Stimulated activated memory B cell treated with anti-CD40 and anti-IgM and Interleukin-4, amounts not matched to agents 10 μg/mL and 1 μg/mL and 100 μg/mL, for 72 hours (primary cell): Measurements from ENCODE around the gene TNFSF4.
A peak's percentile ranks its signal among the peaks of the same experiment; 100 is the strongest.

ENCODE experiments used
- ATAC-seq: fragments of 150-1000 bp; cut with Tn5 transposase; 2 replicates; pipeline ENCODE4 v1.10.0; 2021
- H3K27ac Mint-ChIP-seq: one replicate; pipeline ENCODE4 v1.8.0; 2022; ENCODE audit warnings: mild to moderate bottlenecking, mixed read lengths
- H3K27me3 Mint-ChIP-seq: one replicate; pipeline ENCODE4 v1.8.0; 2022; ENCODE audit warnings: mixed read lengths
- H3K36me3 Mint-ChIP-seq: one replicate; pipeline ENCODE4 v1.8.0; 2022; ENCODE audit warnings: mixed read lengths
- H3K4me1 Mint-ChIP-seq: one replicate; pipeline ENCODE4 v1.8.0; 2022; ENCODE audit warnings: mixed read lengths
- H3K4me3 Mint-ChIP-seq: one replicate; pipeline ENCODE4 v1.8.0; 2022; ENCODE audit warnings: mild to moderate bottlenecking, moderate library complexity, mixed read lengths
- H3K9me3 Mint-ChIP-seq: one replicate; pipeline ENCODE4 v1.8.0; 2022; ENCODE audit warnings: mixed read lengths

TNFSF4 gene

GRCh38 chr1:173195596-173196088 lies 11.5 kb downstream of the TNFSF4 start:
- Mint-ChIP-seq H3K9me3 (no peaks in the 10 kb centered on the region), H3K27ac (peak overlapping the region; percentile 58), H3K4me3 (no peak overlapping the region), H3K27me3 (no peaks in the 10 kb centered on the region), H3K36me3 (peaks cover 37% of the 10 kb centered on the region), H3K4me1 (peaks cover 37% of the 10 kb centered on the region)
- ATAC-seq = peak; percentile 93

GRCh38 chr1:173193639-173194038 lies 13.5 kb downstream of the TNFSF4 start:
- Mint-ChIP-seq H3K4me1 (peaks cover 44% of the 10 kb centered on the region), H3K36me3 (peaks cover 33% of the 10 kb centered on the region), H3K4me3 (no peak overlapping the region), H3K27ac (no peak overlapping the region), H3K27me3 (no peaks in the 10 kb centered on the region), H3K9me3 (no peaks in the 10 kb centered on the region)
- ATAC-seq = no peak

- H3K9me3 Mint-ChIP-seq = no peaks in the 10 kb centered on the region
- ATAC-seq = no peak
- H3K27ac Mint-ChIP-seq = no peak overlapping the region
- peaks cover 32% of the 10 kb centered on the region for H3K36me3 Mint-ChIP-seq
- peaks cover 39% of the 10 kb centered on the region for H3K4me1 Mint-ChIP-seq
- no peaks in the 10 kb centered on the region for H3K27me3 Mint-ChIP-seq
- no peak overlapping the region for H3K4me3 Mint-ChIP-seq
These were observed 16.0 kb downstream of the TNFSF4 start for GRCh38 chr1:173191011-173191705.

GRCh38 chr1:173190101-173190936 lies 16.8 kb downstream of the TNFSF4 start:
- H3K9me3 Mint-ChIP-seq = no peaks in the 10 kb centered on the region
- peak; percentile 42 for ATAC-seq
- peaks cover 31% of the 10 kb centered on the region for H3K4me1 Mint-ChIP-seq
- H3K27ac Mint-ChIP-seq = no peak overlapping the region
- H3K27me3 Mint-ChIP-seq = no peaks in the 10 kb centered on the region
- H3K4me3 Mint-ChIP-seq = no peak overlapping the region
- peaks cover 32% of the 10 kb centered on the region for H3K36me3 Mint-ChIP-seq

GRCh38 chr1:173187671-173188237 lies 19.4 kb downstream of the TNFSF4 start:
- Mint-ChIP-seq H3K27ac (no peak overlapping the region), H3K4me3 (no peak overlapping the region)

GRCh38 chr1:173181791-173182190 lies 25.3 kb downstream of the TNFSF4 start:
- no peak for ATAC-seq
- no peaks in the 10 kb centered on the region for H3K27me3 Mint-ChIP-seq
- no peak overlapping the region for H3K4me3 Mint-ChIP-seq
- peaks cover 35% of the 10 kb centered on the region for H3K36me3 Mint-ChIP-seq
- H3K4me1 Mint-ChIP-seq = peaks cover 5% of the 10 kb centered on the region
- H3K27ac Mint-ChIP-seq = no peak overlapping the region
- H3K9me3 Mint-ChIP-seq = peaks cover 3% of the 10 kb centered on the region

More at GRCh38 chr1:173187671-173188237, 19.4 kb downstream of the TNFSF4 start:
- H3K4me1 Mint-ChIP-seq = peaks cover 14% of the 10 kb centered on the region
- no peaks in the 10 kb centered on the region for H3K27me3 Mint-ChIP-seq
- no peak for ATAC-seq
- no peaks in the 10 kb centered on the region for H3K9me3 Mint-ChIP-seq
- H3K36me3 Mint-ChIP-seq = peaks cover 44% of the 10 kb centered on the region

GRCh38 chr1:173176246-173176645 lies 30.9 kb downstream of the TNFSF4 start:
- H3K36me3 Mint-ChIP-seq = peaks cover 55% of the 10 kb centered on the region
- peaks cover 5% of the 10 kb centered on the region for H3K4me1 Mint-ChIP-seq
- ATAC-seq = no peak
- H3K4me3 Mint-ChIP-seq = no peak overlapping the region
- H3K27ac Mint-ChIP-seq = no peak overlapping the region
- H3K27me3 Mint-ChIP-seq = peaks cover 3% of the 10 kb centered on the region
- peaks cover 18% of the 10 kb centered on the region for H3K9me3 Mint-ChIP-seq

GRCh38 chr1:173175514-173176145 lies 31.5 kb downstream of the TNFSF4 start:
- no peak overlapping the region for H3K4me3 Mint-ChIP-seq
- peaks cover 9% of the 10 kb centered on the region for H3K27me3 Mint-ChIP-seq
- no peak for ATAC-seq
- H3K27ac Mint-ChIP-seq = no peak overlapping the region
- peaks cover 23% of the 10 kb centered on the region for H3K9me3 Mint-ChIP-seq
- H3K36me3 Mint-ChIP-seq = peaks cover 60% of the 10 kb centered on the region
- peaks cover 5% of the 10 kb centered on the region for H3K4me1 Mint-ChIP-seq

GRCh38 chr1:173173388-173173787 lies 33.7 kb downstream of the TNFSF4 start:
- Mint-ChIP-seq H3K4me3 (no peak overlapping the region), H3K36me3 (peaks cover 53% of the 10 kb centered on the region)

GRCh38 chr1:173171152-173171551 lies 36.0 kb downstream of the TNFSF4 start:
- Mint-ChIP-seq H3K36me3 (peaks cover 45% of the 10 kb centered on the region), H3K4me1 (no peaks in the 10 kb centered on the region), H3K27ac (no peak overlapping the region), H3K27me3 (peaks cover 9% of the 10 kb centered on the region), H3K4me3 (no peak overlapping the region), H3K9me3 (peaks cover 24% of the 10 kb centered on the region)
- no peak for ATAC-seq

More at GRCh38 chr1:173173388-173173787, 33.7 kb downstream of the TNFSF4 start:
- no peak for ATAC-seq
- no peaks in the 10 kb centered on the region for H3K4me1 Mint-ChIP-seq
- peaks cover 9% of the 10 kb centered on the region for H3K27me3 Mint-ChIP-seq
- H3K9me3 Mint-ChIP-seq = peaks cover 26% of the 10 kb centered on the region
- no peak overlapping the region for H3K27ac Mint-ChIP-seq

- Mint-ChIP-seq H3K36me3 (peaks cover 32% of the 10 kb centered on the region), H3K27me3 (peaks cover 9% of the 10 kb centered on the region), H3K27ac (no peak overlapping the region), H3K4me3 (no peak overlapping the region), H3K4me1 (no peaks in the 10 kb centered on the region), H3K9me3 (peaks cover 18% of the 10 kb centered on the region)
- ATAC-seq = no peak
These were observed 38.2 kb downstream of the TNFSF4 start for GRCh38 chr1:173168941-173169340.

- no peak for ATAC-seq
- H3K36me3 Mint-ChIP-seq = no peaks in the 10 kb centered on the region
- H3K27me3 Mint-ChIP-seq = no peaks in the 10 kb centered on the region
- H3K4me1 Mint-ChIP-seq = no peaks in the 10 kb centered on the region
- peaks cover 3% of the 10 kb centered on the region for H3K9me3 Mint-ChIP-seq
- H3K4me3 Mint-ChIP-seq = no peak overlapping the region
- H3K27ac Mint-ChIP-seq = no peak overlapping the region
These were observed 42.4 kb downstream of the TNFSF4 start for GRCh38 chr1:173164686-173165085.

GRCh38 chr1:173164178-173164577 lies 43.0 kb downstream of the TNFSF4 start:
- Mint-ChIP-seq H3K9me3 (no peaks in the 10 kb centered on the region), H3K4me1 (no peaks in the 10 kb centered on the region), H3K4me3 (no peak overlapping the region), H3K27ac (no peak overlapping the region), H3K27me3 (no peaks in the 10 kb centered on the region), H3K36me3 (no peaks in the 10 kb centered on the region)
- no peak for ATAC-seq

GRCh38 chr1:173163222-173163621 lies 43.9 kb downstream of the TNFSF4 start:
- Mint-ChIP-seq H3K4me1 (no peaks in the 10 kb centered on the region), H3K27me3 (no peaks in the 10 kb centered on the region), H3K9me3 (no peaks in the 10 kb centered on the region), H3K36me3 (no peaks in the 10 kb centered on the region), H3K4me3 (no peak overlapping the region), H3K27ac (no peak overlapping the region)
- ATAC-seq = no peak

GRCh38 chr1:173162601-173163000 lies 44.5 kb downstream of the TNFSF4 start:
- Mint-ChIP-seq H3K9me3 (no peaks in the 10 kb centered on the region), H3K36me3 (no peaks in the 10 kb centered on the region), H3K4me3 (no peak overlapping the region), H3K27me3 (no peaks in the 10 kb centered on the region), H3K27ac (no peak overlapping the region), H3K4me1 (no peaks in the 10 kb centered on the region)
- ATAC-seq = no peak
